Stomach (tissue), 9 donors: ENCODE results near the gene LCA5. TPM values are rescaled to one million over a fixed set of nuclear protein-coding genes. Genes with fewer than 3 reads are reported as not detected.

ENCODE experiments used
- DNase-seq, 2 donors: peaks; one replicate each; pipeline versions ENCODE4 v3.0.0 to v3.0.0-alpha.2; 2013 to 2019
- H3K27ac ChIP-seq, 5 donors: fragments of 200-600 bp in 4 of 5; sonication (generic) in 4 of 5; one replicate each; pipeline ENCODE4 v1.5.1; 2013 to 2019; ENCODE audit warnings: mild to moderate bottlenecking in 1 of 5, moderate library complexity in 1 of 5
- H3K27me3 ChIP-seq, 3 donors: fragments of 200-600 bp; sonication (generic); one replicate each; pipeline ENCODE4 v1.5.1; 2017 to 2019; ENCODE audit warnings: mixed run types in 1 of 3
- H3K36me3 ChIP-seq, 4 donors: fragments of 200-600 bp; sonication (generic); 1 replicate in 3 of 4; 2 replicates in 1 of 4; pipeline ENCODE4 v1.5.1; 2016 to 2019
- H3K4me1 ChIP-seq, 4 donors: fragments of 200-600 bp; sonication (generic); one replicate each; pipeline ENCODE4 v1.5.1; 2016 to 2019
- H3K4me3 ChIP-seq, 4 donors: fragments of 200-600 bp; sonication (generic) in 3 of 4; one replicate each; pipeline ENCODE4 v1.5.1; 2016 to 2019; ENCODE audit warnings: mild to moderate bottlenecking in 1 of 4
- H3K9me3 ChIP-seq, 4 donors: fragments of 200-600 bp; sonication (generic); one replicate each; pipeline ENCODE4 v1.5.1; 2016 to 2019
- EP300 ChIP-seq: sonication (generic); formaldehyde crosslinking; IDR thresholded peaks from one replicate; pipeline ENCODE4 v1.6.1; 2017; ENCODE audit warnings: antibody characterized with exemption
- POLR2A ChIP-seq, 4 donors: fragments of 450-650 bp; IDR thresholded peaks; one replicate each; pipeline ENCODE4 v1.6.1; 2016; ENCODE audit warnings: antibody characterized with exemption in 4 of 4, control low read depth in 2 of 4, mild to moderate bottlenecking in 1 of 4, moderate library complexity in 1 of 4
- POLR2AphosphoS5 ChIP-seq, 3 donors: sonication (generic); formaldehyde crosslinking; IDR thresholded peaks; one replicate each; pipeline ENCODE4 v1.6.1; 2016; ENCODE audit warnings: antibody characterized with exemption in 3 of 3
- WGBS, 5 donors: extraction: QIAGEN DNeasy Blood & Tissue Kit in 3 of 5; methylation state at CpG; one replicate each; pipeline versions ENCODE4 v1.1.5 to v1.1.7; 2013 to 2018; 5-methylcytosine and 5-hydroxymethylcytosine counted together
- intact Hi-C: fragments of 100-400 bp; cut with DNase I; formaldehyde crosslinking; loops from one replicate; pipeline ENCODE4 v1.15.1; 2023; ENCODE audit warnings: low total_unique reads
- polyA plus RNA-seq, 3 donors: library from polyadenylated mRNA; stranded (reverse); fragments of 200-250 nt; gene quantifications; one replicate each; pipeline ENCODE4 v1.2.3, GENCODE V29; 2013
- total RNA-seq, 5 donors: library from RNA; depleted of rRNA; stranded (reverse); fragments of >200 nt; gene quantifications; one replicate each; pipeline versions ENCODE4 v1.1.0 to v1.2.3, GENCODE V29; 2014 to 2016
- TF ChIP-seq, protein P1 (sequence below), 7 experiments: fragments of 450-650 bp in 4 of 7; fragments of 200-600 bp in 3 of 7; sonication (generic) in 3 of 7; IDR thresholded peaks; one replicate each; pipeline ENCODE4 v1.5.1; 2016 to 2019; ENCODE audit warnings: antibody characterized with exemption in 7 of 7, control low read depth in 2 of 7, mild to moderate bottlenecking in 1 of 7
- donor health status: healthy with polysubstance abuse.
- donor health status: Bipolar disorder and iron deficiency.
- donor health status: healthy.

LCA5 gene
- total and polyA plus RNA-seq, 8 donors = under 0.01 to 9.5 (median 1.3) TPM; not detected in 1

GRCh38 chr6:79544299-79544927 is 7.2 kb upstream of the LCA5 start:
- WGBS, 5 donors = 48 to 71% (median 61%) methylated on average over 2 of the region's 2 CpGs

DNA sequence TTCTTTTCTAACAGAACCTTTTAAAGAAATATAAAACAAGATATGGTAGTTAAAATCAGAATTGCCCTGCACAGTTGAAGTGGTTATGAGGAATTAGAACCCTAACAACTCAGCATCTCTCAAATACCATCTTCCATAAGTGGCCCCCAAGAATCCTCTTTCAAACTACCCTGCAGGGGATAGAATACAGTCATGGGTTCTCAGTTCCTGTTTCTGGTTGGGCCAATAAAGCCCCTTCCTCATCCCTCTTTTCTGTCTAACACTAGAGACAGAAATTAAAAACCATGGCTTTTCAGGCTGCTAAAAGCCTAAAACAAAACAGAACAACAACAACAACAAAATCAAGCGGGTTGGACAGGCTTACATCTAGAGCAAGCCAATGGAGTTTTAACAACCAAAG is 6.7 kb upstream of the LCA5 start:
- Histone ChIP-seq H3K9me3 (no peaks in the 10 kb centered on the region), H3K27me3 (no peaks in the 10 kb centered on the region), H3K27ac (peak overlapping the region in 4 of 5 donors; percentile 43 to 78 (median 56)), H3K4me1 (peaks cover 9 to 40% (median 24%) of the 10 kb centered on the region in 4 donors), H3K36me3 (no peaks in the 10 kb centered on the region), H3K4me3 (no peak overlapping the region)
- intact Hi-C loops = no loop called here
- no peak for DNase-seq
- TF ChIP-seq EP300 = no peak
- no peak for TF ChIP-seq POLR2AphosphoS5 (IDR thresholded peaks at IDR 0.05)
- TF ChIP-seq POLR2A (IDR thresholded peaks at IDR 0.05) = no peak
- TF ChIP-seq, protein P1, sequence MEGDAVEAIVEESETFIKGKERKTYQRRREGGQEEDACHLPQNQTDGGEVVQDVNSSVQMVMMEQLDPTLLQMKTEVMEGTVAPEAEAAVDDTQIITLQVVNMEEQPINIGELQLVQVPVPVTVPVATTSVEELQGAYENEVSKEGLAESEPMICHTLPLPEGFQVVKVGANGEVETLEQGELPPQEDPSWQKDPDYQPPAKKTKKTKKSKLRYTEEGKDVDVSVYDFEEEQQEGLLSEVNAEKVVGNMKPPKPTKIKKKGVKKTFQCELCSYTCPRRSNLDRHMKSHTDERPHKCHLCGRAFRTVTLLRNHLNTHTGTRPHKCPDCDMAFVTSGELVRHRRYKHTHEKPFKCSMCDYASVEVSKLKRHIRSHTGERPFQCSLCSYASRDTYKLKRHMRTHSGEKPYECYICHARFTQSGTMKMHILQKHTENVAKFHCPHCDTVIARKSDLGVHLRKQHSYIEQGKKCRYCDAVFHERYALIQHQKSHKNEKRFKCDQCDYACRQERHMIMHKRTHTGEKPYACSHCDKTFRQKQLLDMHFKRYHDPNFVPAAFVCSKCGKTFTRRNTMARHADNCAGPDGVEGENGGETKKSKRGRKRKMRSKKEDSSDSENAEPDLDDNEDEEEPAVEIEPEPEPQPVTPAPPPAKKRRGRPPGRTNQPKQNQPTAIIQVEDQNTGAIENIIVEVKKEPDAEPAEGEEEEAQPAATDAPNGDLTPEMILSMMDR (IDR thresholded peaks at IDR 0.05) = no peak
- WGBS, 5 donors = 85 to 100% (median 92%) methylated on average over 1 of the region's 1 CpG

More at GRCh38 chr6:79544299-79544927, 7.2 kb upstream of the LCA5 start:
- H3K9me3 ChIP-seq = no peaks in the 10 kb centered on the region
- TF ChIP-seq EP300 (no peak), POLR2AphosphoS5 (IDR thresholded peaks at IDR 0.05) (no peak), POLR2A (IDR thresholded peaks at IDR 0.05) (no peak)
- TF ChIP-seq, protein P1 (IDR thresholded peaks at IDR 0.05) = no peak
- no peaks in the 10 kb centered on the region for H3K36me3 ChIP-seq
- H3K4me1 ChIP-seq = peaks cover 8 to 38% (median 21%) of the 10 kb centered on the region in 4 donors
- DNase-seq = peak in 1 of 2 donors; percentile 40
- H3K27me3 ChIP-seq = no peaks in the 10 kb centered on the region
- H3K4me3 ChIP-seq = peak overlapping the region in 1 of 4 donors; percentile 8
- H3K27ac ChIP-seq = peak overlapping the region in 4 of 5 donors; percentile 43 to 78 (median 56)
- intact Hi-C loops = no loop called here

DNA sequence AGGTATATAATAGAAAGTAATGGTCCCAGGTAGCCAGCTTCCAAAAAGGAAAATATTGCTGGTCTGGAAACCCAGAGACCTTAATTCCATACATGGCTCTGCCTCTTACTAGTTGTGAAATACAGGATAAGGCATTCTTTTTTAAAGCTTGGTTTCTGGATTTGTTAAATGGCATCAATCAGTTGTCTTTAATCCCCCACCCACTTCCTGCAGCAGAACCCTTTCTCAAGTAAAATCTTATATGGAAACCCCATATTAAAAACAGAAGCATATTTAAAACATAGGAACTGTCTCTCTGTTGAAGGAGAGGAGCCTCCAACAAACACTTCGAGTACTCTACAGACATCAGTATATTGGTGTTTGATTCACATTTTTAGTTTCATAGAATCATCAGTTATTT is 6.2 kb upstream of the LCA5 start:
- 83 to 93% (median 89%) methylated on average over 1 of the region's 1 CpG for WGBS, 5 donors
- peaks cover 12 to 41% (median 26%) of the 10 kb centered on the region in 4 donors for H3K4me1 ChIP-seq
- intact Hi-C loops = no loop called here
- no peak for DNase-seq
- H3K4me3 ChIP-seq = no peak overlapping the region
- no peaks in the 10 kb centered on the region for H3K36me3 ChIP-seq
- no peaks in the 10 kb centered on the region for H3K27me3 ChIP-seq
- H3K27ac ChIP-seq = peak overlapping the region in 2 of 5 donors; percentile 53 to 78
- TF ChIP-seq, protein P1 (IDR thresholded peaks at IDR 0.05) = no peak
- TF ChIP-seq POLR2AphosphoS5 (IDR thresholded peaks at IDR 0.05) = no peak
- TF ChIP-seq POLR2A (IDR thresholded peaks at IDR 0.05) = no peak
- no peak for TF ChIP-seq EP300
- H3K9me3 ChIP-seq = no peaks in the 10 kb centered on the region

GRCh38 chr6:79538106-79538971 is 1.1 kb upstream of the LCA5 start:
- no peaks in the 10 kb centered on the region for H3K36me3 ChIP-seq
- H3K27me3 ChIP-seq = no peaks in the 10 kb centered on the region
- intact Hi-C loops = no loop called here
- TF ChIP-seq EP300 (no peak), POLR2AphosphoS5 (IDR thresholded peaks at IDR 0.05) (no peak), POLR2A (IDR thresholded peaks at IDR 0.05) (no peak)
- TF ChIP-seq, protein P1 (IDR thresholded peaks at IDR 0.05) = no peak
- H3K4me3 ChIP-seq = peak overlapping the region; percentile 69 to 95 (median 71)
- peak overlapping the region in 4 of 5 donors; percentile 85 to 92 (median 92) for H3K27ac ChIP-seq
- 18 to 30% (median 24%) methylated on average over 14 of the region's 14 CpGs for WGBS, 5 donors
- DNase-seq = peak in 1 of 2 donors; percentile 32
- no peaks in the 10 kb centered on the region for H3K9me3 ChIP-seq
- H3K4me1 ChIP-seq = peaks cover 0 to 24% (median 10%) of the 10 kb centered on the region in 4 donors
